Astrocyte (in vitro differentiated cells and primary cell): Measurements from ENCODE around the gene CCDC187.
"Not testable (repeated sequence)": the region's sequence is repeated elsewhere in the genome, so short reads cannot be mapped to it uniquely, and the experiment has no call there.

ENCODE experiments used
- CTCF ChIP-seq: IDR thresholded peaks from 2 replicates; pipeline ENCODE4 v1.5.1; 2011; ENCODE audit warnings: low read depth, mild to moderate bottlenecking, inconsistent platforms, low read length, moderate library complexity; ENCODE audit not compliant: insufficient read depth
- EZH2 ChIP-seq: IDR thresholded peaks from 2 replicates; pipeline ENCODE4 v1.6.1; 2012; ENCODE audit warnings: mild to moderate bottlenecking, low read length, inconsistent platforms; ENCODE audit not compliant: insufficient read depth

GRCh38 chr9:136351868-136352267, 48.0 kb upstream of the CCDC187 start:
- not testable (repeated sequence) for TF ChIP-seq CTCF, EZH2
